ENCODE data around the gene HDLBP.

GRCh38 chr2:241205086-241205485 is 110.4 kb downstream of the HDLBP start:
- no peak for TF ChIP-seq CTCF (conservative IDR thresholded peaks at IDR 0.05; ENCODE audit: low read depth, low read length)
- TF ChIP-seq MXI1 (IDR thresholded peaks at IDR 0.05; ENCODE audit: borderline replicate concordance, low read depth, low read length) = no peak
- no peak for TF ChIP-seq USF2 (IDR thresholded peaks at IDR 0.05; ENCODE audit: low read depth, low read length)
- TF ChIP-seq MAFK (IDR thresholded peaks at IDR 0.05; ENCODE audit: low read depth, low read length) = no peak
- TF ChIP-seq POLR2A (IDR thresholded peaks at IDR 0.05; ENCODE audit: low read depth, low read length) = no peak
- no peak for TF ChIP-seq ELK1 (IDR thresholded peaks at IDR 0.05; ENCODE audit: borderline replicate concordance, low read depth, low read length)
- TF ChIP-seq RCOR1 (IDR thresholded peaks at IDR 0.05; ENCODE audit: insufficient replicate concordance, low read length) = no peak
